NCI-H1417 (cell line): ENCODE results near the gene SPTBN2.

Source experiments
- DNase-seq, 3 experiments: peaks; one replicate each; lab custom pipeline; 2025; lab: John Stamatoyannopoulos, UW

SPTBN2 gene

GRCh38 chr11:66728693-66729385, at the start of gene SPTBN2:
Gene SPTBN2 (minus strand): TSS chr11:66729216. CDS start chr11:66721240, 7,976 bp downstream.
- DNase-seq: peak; percentile 61 to 81 (median 78)

- DNase-seq: no peak
Measured at GRCh38 chr11:66768818-66769217, 39.8 kb upstream of the SPTBN2 start.

DNA sequence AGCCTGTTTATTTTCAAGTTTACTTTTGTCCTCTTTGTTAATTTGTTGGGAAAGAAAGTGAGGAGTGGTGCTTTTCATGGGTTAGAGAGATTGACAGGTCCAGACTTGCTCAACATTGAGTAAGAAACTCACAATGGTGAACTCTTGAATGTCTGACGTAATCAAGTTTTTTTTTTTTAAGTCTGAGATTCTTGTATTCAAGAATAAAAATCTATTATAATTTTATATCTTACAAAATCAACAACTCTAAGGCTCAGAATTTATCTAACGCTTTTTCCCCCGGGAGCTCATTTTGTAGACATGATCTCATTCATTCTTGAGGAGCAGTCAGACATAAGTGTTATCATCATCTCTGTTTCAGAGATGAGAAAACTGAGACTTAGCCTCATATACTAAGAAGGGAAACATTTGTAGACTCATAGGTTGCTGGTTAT, 39.1 kb upstream of the SPTBN2 start:
- no peak for DNase-seq

DNA sequence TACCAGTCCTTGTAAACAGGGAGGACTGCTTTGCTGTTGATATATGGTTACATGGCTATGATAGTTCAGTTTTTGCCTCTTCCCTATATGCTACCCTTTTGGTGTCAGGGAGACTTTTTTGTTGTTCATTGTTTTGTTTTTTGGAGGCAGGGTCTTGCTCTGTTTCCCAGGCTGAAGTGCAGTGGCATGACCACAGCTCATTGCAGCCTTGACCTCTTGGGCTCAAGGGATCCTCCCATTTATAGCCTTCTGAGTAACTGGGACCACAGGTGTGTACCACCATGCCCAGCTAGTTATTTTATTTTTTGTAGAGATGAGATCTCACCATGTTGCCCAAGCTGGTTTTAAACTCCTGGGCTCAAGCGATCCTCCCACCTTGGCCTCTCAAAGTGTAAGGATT, 38.6 kb upstream of the SPTBN2 start:
- DNase-seq: no peak

- no peak for DNase-seq
Measured at GRCh38 chr11:66766681-66767080, 37.7 kb upstream of the SPTBN2 start.

DNA sequence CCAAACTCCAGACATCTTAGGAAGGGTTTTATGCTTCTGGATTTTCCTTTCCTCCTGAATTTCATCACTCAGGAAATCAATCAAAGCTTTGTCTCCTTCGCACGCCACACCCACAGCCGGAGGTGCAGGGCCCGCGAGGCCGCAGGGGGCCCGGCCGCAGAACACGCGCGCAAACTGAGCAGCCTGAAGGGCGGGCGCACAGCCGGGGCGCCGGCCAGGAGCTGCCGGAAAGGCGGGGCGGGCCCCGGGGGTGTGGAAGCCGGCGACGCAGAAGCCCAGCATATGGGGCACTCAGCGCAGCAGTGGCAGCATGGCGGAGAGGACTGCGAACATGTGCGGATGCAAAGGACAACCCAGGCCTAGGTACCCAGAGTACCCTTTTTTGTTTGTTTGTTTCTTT, 33.1 kb upstream of the SPTBN2 start:
- no peak for DNase-seq

- no peak for DNase-seq
Measured at GRCh38 chr11:66752148-66752547, 23.1 kb upstream of the SPTBN2 start.

- DNase-seq: peak in 2 of 3 experiments; percentile 50 to 86
Measured at GRCh38 chr11:66749091-66749490, 20.1 kb upstream of the SPTBN2 start.

DNA sequence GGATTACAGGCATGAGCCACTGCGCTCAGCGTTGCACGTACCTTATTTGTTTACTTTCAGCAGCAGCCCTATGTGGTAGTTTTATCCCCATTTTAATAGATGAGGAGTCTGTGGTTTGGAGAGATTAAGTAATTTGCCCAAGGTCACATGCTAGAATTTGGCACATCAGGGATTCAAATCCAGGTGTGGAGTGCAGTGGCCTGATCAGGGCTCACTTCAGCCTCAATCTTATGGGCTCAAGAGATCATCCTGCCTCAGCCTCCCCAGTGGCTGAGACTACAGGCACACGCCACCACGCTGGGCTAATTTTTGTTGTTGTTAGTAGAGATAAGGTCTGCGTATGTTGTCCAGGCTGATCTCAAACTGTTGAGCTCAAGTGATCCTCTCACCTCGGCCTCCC, 18.5 kb upstream of the SPTBN2 start:
- DNase-seq: no peak

GRCh38 chr11:66745356-66746235, 16.6 kb upstream of the SPTBN2 start:
- peak; percentile 49 to 83 (median 83) for DNase-seq

- peak; percentile 89 to 96 (median 96) for DNase-seq
Measured at GRCh38 chr11:66744485-66745355, 15.7 kb upstream of the SPTBN2 start.

- no peak for DNase-seq
Measured at GRCh38 chr11:66743271-66743968, 14.4 kb upstream of the SPTBN2 start.

GRCh38 chr11:66741153-66741552, 12.1 kb upstream of the SPTBN2 start:
- DNase-seq: no peak

GRCh38 chr11:66739983-66740382, 11.0 kb upstream of the SPTBN2 start:
- DNase-seq: no peak

DNA sequence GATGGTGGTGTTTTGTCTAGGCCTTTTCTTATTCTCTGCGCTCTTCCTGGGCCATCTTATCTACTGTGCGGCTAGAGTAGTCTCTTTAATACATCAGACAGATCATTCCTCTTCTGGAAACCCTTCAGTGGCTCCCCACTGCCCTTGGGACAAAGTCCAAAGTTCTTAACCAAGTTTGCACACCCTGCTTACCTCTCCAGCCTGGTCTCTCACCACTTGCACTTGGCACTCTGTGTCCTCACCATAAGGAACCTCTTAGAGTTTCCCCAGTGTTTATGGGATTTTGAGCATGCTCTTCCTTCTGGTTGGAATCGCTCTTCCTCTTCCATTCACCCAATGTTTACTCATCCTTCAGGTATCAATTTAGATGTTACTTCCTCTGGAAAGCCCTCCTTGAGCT, 5.2 kb upstream of the SPTBN2 start:
- DNase-seq: no peak

- DNase-seq: no peak
Measured at GRCh38 chr11:66729447-66729846, 431 bp upstream of the SPTBN2 start.

- peak; percentile 64 to 81 (median 78) for DNase-seq
Measured at GRCh38 chr11:66728038-66728692, 851 bp downstream of the SPTBN2 start.

GRCh38 chr11:66727282-66728037, 1.6 kb downstream of the SPTBN2 start:
- peak; percentile 35 to 65 (median 60) for DNase-seq

- DNase-seq: no peak
Measured at GRCh38 chr11:66725647-66726046, 3.4 kb downstream of the SPTBN2 start.

- no peak for DNase-seq
Measured at GRCh38 chr11:66725114-66725513, 3.9 kb downstream of the SPTBN2 start.
